Measurements from ENCODE around the gene CUL1. TPM values are rescaled to one million over a fixed set of nuclear protein-coding genes. Genes with fewer than 3 reads are reported as not detected.

CUL1 gene
- total and polyA plus RNA-seq, 2 experiments from 2014 or later, result 35.6 to 71.3 TPM

DNA sequence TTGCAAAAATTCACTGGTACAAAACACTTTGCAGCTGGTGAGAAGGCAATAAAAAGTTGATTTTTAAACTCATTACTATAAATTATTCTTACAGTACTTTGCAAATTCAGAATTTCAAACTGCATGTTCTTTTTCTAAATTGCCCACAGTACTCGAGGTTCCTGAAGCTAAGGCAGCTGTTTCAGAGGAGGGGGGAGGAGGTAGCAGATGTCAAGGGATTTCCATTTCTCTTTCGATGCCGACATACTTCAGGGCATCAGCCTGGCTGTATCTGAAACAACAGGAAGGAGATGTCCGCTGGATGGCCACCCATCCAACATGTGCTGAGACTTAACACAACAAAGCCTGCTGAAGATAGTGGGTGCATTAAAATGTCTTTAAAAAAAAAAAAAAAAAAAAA lies 108.7 kb downstream of the CUL1 start:
- no peak overlapping the region for H3K4me2 ChIP-seq
- H3F3A ChIP-seq (replicated peaks; ENCODE audit: low read depth), result 0 out of 2 replicates have a peak, but pooled peaks cover 4% of the 10 kb centered on the region
- H2AFZ ChIP-seq, result no peak overlapping the region
- peaks cover 63% of the 10 kb centered on the region for H3K36me3 Mint-ChIP-seq (ENCODE audit: low read depth)
- no peak for ATAC-seq
- peaks cover 13% of the 10 kb centered on the region for H3K27me3 Mint-ChIP-seq (ENCODE audit: insufficient read depth, low read depth, poor library complexity)
- no peaks in the 10 kb centered on the region for H3K9me2 ChIP-seq (ENCODE audit: insufficient read depth)
- H3K27ac ChIP-seq (ENCODE audit: low read depth), result no peak overlapping the region
- H3K36me3 ChIP-seq (ENCODE audit: insufficient read depth), result peaks cover 23% of the 10 kb centered on the region
- DNase-seq (ENCODE audit: low spot score), result no peak
- peaks cover 3% of the 10 kb centered on the region; the same call in 1 of the 2 replicates for H4K20me1 ChIP-seq (replicated peaks; ENCODE audit: insufficient read depth)
- H3K4me3 Mint-ChIP-seq, result no peak overlapping the region
- H3K4me3 ChIP-seq, result no peak overlapping the region
- no peak overlapping the region for H3K27ac Mint-ChIP-seq
- TF ChIP-seq EZH2phosphoT487 (IDR thresholded peaks at IDR 0.05; ENCODE audit: unreplicated experiment), result no peak
- TF ChIP-seq, protein P1, sequence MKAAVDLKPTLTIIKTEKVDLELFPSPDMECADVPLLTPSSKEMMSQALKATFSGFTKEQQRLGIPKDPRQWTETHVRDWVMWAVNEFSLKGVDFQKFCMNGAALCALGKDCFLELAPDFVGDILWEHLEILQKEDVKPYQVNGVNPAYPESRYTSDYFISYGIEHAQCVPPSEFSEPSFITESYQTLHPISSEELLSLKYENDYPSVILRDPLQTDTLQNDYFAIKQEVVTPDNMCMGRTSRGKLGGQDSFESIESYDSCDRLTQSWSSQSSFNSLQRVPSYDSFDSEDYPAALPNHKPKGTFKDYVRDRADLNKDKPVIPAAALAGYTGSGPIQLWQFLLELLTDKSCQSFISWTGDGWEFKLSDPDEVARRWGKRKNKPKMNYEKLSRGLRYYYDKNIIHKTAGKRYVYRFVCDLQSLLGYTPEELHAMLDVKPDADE (IDR thresholded peaks at IDR 0.05), result no peak
- no peak for TF ChIP-seq ZNF114 (CRISPR knock-in tag; IDR thresholded peaks at IDR 0.05)
- TF ChIP-seq ZNF331 (CRISPR knock-in tag; IDR thresholded peaks at IDR 0.05; ENCODE audit: low read depth), result no peak
- TF ChIP-seq CREB1 (CRISPR knock-in tag; IDR thresholded peaks at IDR 0.05; ENCODE audit: low read depth), result no peak
- no peak for TF ChIP-seq EZH2 (IDR thresholded peaks at IDR 0.05; ENCODE audit: low read depth, unreplicated experiment)
- TF ChIP-seq, protein P2, sequence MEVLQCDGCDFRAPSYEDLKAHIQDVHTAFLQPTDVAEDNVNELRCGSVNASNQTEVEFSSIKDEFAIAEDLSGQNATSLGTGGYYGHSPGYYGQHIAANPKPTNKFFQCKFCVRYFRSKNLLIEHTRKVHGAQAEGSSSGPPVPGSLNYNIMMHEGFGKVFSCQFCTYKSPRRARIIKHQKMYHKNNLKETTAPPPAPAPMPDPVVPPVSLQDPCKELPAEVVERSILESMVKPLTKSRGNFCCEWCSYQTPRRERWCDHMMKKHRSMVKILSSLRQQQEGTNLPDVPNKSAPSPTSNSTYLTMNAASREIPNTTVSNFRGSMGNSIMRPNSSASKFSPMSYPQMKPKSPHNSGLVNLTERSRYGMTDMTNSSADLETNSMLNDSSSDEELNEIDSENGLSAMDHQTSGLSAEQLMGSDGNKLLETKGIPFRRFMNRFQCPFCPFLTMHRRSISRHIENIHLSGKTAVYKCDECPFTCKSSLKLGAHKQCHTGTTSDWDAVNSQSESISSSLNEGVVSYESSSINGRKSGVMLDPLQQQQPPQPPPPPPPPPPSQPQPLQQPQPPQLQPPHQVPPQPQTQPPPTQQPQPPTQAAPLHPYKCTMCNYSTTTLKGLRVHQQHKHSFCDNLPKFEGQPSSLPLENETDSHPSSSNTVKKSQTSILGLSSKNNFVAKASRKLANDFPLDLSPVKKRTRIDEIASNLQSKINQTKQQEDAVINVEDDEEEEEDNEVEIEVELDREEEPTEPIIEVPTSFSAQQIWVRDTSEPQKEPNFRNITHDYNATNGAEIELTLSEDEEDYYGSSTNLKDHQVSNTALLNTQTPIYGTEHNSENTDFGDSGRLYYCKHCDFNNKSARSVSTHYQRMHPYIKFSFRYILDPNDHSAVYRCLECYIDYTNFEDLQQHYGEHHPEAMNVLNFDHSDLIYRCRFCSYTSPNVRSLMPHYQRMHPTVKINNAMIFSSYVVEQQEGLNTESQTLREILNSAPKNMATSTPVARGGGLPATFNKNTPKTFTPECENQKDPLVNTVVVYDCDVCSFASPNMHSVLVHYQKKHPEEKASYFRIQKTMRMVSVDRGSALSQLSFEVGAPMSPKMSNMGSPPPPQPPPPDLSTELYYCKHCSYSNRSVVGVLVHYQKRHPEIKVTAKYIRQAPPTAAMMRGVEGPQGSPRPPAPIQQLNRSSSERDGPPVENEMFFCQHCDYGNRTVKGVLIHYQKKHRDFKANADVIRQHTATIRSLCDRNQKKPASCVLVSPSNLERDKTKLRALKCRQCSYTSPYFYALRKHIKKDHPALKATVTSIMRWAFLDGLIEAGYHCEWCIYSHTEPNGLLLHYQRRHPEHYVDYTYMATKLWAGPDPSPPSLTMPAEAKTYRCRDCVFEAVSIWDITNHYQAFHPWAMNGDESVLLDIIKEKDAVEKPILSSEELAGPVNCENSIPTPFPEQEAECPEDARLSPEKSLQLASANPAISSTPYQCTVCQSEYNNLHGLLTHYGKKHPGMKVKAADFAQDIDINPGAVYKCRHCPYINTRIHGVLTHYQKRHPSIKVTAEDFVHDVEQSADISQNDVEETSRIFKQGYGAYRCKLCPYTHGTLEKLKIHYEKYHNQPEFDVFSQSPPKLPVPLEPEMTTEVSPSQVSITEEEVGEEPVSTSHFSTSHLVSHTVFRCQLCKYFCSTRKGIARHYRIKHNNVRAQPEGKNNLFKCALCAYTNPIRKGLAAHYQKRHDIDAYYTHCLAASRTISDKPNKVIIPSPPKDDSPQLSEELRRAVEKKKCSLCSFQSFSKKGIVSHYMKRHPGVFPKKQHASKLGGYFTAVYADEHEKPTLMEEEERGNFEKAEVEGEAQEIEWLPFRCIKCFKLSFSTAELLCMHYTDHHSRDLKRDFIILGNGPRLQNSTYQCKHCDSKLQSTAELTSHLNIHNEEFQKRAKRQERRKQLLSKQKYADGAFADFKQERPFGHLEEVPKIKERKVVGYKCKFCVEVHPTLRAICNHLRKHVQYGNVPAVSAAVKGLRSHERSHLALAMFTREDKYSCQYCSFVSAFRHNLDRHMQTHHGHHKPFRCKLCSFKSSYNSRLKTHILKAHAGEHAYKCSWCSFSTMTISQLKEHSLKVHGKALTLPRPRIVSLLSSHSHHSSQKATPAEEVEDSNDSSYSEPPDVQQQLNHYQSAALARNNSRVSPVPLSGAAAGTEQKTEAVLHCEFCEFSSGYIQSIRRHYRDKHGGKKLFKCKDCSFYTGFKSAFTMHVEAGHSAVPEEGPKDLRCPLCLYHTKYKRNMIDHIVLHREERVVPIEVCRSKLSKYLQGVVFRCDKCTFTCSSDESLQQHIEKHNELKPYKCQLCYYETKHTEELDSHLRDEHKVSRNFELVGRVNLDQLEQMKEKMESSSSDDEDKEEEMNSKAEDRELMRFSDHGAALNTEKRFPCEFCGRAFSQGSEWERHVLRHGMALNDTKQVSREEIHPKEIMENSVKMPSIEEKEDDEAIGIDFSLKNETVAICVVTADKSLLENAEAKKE (CRISPR knock-in tag; IDR thresholded peaks at IDR 0.05), result no peak
- TF ChIP-seq, protein P3, sequence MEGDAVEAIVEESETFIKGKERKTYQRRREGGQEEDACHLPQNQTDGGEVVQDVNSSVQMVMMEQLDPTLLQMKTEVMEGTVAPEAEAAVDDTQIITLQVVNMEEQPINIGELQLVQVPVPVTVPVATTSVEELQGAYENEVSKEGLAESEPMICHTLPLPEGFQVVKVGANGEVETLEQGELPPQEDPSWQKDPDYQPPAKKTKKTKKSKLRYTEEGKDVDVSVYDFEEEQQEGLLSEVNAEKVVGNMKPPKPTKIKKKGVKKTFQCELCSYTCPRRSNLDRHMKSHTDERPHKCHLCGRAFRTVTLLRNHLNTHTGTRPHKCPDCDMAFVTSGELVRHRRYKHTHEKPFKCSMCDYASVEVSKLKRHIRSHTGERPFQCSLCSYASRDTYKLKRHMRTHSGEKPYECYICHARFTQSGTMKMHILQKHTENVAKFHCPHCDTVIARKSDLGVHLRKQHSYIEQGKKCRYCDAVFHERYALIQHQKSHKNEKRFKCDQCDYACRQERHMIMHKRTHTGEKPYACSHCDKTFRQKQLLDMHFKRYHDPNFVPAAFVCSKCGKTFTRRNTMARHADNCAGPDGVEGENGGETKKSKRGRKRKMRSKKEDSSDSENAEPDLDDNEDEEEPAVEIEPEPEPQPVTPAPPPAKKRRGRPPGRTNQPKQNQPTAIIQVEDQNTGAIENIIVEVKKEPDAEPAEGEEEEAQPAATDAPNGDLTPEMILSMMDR (conservative IDR thresholded peaks at IDR 0.05; ENCODE audit: low read depth in 2 of 2), result no peak
- TF ChIP-seq REST (IDR thresholded peaks at IDR 0.05; ENCODE audit: unreplicated experiment), result no peak
- TF ChIP-seq NANOG (IDR thresholded peaks at IDR 0.05; ENCODE audit: borderline replicate concordance), result no peak
- no peak for TF ChIP-seq STAT1 (IDR thresholded peaks at IDR 0.05; ENCODE audit: unreplicated experiment)
- H3K9me3 Mint-ChIP-seq, result no peaks in the 10 kb centered on the region
- 0 out of 2 replicates have a peak, but pooled peaks cover 5% of the 10 kb centered on the region for H3K4me1 ChIP-seq (ENCODE audit: insufficient read depth)
- peaks cover 16% of the 10 kb centered on the region for H3K4me1 Mint-ChIP-seq
- no peaks in the 10 kb centered on the region for H3K27me3 ChIP-seq (ENCODE audit: insufficient read depth)
- H3K79me2 ChIP-seq (replicated peaks; ENCODE audit: insufficient read depth), result no peaks in the 10 kb centered on the region
